HG03095 (cell line): ENCODE results near the gene LRRC41.
"Not testable (repeated sequence)": the region's sequence is repeated elsewhere in the genome, so short reads cannot be mapped to it uniquely, and the experiment has no call there.

Experiments used
- ATAC-seq: cut with Tn5 transposase; IDR thresholded peaks from one replicate; pipeline ENCODE4 v1.9.1; 2021; ENCODE audit warnings: moderate library complexity; ENCODE audit not compliant: unreplicated experiment

LRRC41 gene

GRCh38 chr1:46328182-46328581 lies 24.8 kb upstream of the LRRC41 start:
- ATAC-seq, result not testable (repeated sequence)

GRCh38 chr1:46325285-46326076 lies 22.1 kb upstream of the LRRC41 start:
- peak; percentile 48 for ATAC-seq

- not testable (repeated sequence) for ATAC-seq
These were observed 18.8 kb upstream of the LRRC41 start for GRCh38 chr1:46322191-46322590.

GRCh38 chr1:46319960-46320914 lies 16.8 kb upstream of the LRRC41 start:
- not testable (repeated sequence) for ATAC-seq

DNA sequence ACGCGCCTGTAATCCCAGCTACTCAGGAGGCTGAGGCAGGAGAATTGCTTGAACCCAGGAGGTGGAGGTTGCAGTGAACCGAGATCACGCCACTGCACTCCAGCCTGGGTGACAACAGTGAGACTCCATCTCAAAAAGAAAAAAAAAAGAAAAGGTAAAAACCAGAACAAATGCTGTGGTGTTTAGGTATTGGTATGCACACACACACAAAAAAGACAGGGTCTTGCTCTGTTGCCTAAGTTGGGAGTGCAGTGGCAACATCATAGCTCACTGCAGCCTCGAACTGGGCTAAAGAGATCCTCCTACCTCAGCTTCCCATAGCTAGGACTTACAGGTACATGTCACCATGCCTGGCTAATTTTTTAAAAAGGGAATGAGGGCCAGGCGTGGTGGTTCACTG lies 15.9 kb upstream of the LRRC41 start:
- ATAC-seq, result not testable (repeated sequence)

DNA sequence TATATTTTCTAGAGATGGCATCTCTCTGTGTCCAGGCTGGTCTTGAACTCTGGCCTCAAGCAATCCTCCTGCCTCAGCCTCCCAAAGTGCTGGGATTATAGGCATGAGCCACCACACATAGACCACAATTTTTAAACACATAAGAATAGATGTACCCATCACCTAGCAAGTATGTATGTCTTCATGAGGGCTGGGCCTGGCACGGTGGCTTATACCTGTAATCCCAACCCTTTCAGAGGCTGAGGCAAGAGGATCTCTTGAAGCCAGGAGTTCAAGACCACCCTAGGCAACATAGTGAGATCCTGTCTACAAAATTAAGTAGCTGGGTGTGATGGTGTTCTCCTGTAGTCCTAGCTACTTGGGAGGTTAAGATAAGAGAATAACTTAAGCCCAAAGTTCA lies 13.9 kb upstream of the LRRC41 start:
- no peak for ATAC-seq

- no peak for ATAC-seq
These were observed 12.4 kb upstream of the LRRC41 start for GRCh38 chr1:46315669-46316403.

- ATAC-seq, result no peak
These were observed 6.9 kb upstream of the LRRC41 start for GRCh38 chr1:46310321-46310720.

GRCh38 chr1:46309401-46310159 lies 6.2 kb upstream of the LRRC41 start:
- no peak for ATAC-seq

- no peak for ATAC-seq
These were observed 2.7 kb upstream of the LRRC41 start for GRCh38 chr1:46306159-46306530.

GRCh38 chr1:46303872-46304326 lies 483 bp upstream of the LRRC41 start:
- ATAC-seq, result no peak

DNA sequence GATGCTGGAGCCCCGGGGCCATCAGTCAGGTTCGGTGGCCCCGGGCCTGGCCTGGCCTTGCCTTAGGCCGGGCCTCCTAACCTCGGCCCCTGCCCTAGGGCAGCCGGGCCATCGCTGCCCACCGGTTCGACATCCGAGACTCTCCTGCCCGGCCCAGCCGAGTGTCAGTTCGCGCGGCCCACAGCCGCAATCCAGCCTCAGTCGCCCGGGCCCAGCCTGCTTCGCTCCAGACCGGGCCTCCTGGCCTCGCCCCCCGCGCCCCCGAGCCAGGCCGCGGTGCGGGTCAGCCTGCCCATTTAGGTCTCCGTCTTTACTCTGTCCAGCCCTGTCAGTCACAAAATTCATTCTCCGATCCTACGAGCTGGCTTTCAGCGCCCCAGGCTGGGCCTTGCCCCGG lies 777 bp downstream of the LRRC41 start:
- peak; percentile 6 for ATAC-seq

DNA sequence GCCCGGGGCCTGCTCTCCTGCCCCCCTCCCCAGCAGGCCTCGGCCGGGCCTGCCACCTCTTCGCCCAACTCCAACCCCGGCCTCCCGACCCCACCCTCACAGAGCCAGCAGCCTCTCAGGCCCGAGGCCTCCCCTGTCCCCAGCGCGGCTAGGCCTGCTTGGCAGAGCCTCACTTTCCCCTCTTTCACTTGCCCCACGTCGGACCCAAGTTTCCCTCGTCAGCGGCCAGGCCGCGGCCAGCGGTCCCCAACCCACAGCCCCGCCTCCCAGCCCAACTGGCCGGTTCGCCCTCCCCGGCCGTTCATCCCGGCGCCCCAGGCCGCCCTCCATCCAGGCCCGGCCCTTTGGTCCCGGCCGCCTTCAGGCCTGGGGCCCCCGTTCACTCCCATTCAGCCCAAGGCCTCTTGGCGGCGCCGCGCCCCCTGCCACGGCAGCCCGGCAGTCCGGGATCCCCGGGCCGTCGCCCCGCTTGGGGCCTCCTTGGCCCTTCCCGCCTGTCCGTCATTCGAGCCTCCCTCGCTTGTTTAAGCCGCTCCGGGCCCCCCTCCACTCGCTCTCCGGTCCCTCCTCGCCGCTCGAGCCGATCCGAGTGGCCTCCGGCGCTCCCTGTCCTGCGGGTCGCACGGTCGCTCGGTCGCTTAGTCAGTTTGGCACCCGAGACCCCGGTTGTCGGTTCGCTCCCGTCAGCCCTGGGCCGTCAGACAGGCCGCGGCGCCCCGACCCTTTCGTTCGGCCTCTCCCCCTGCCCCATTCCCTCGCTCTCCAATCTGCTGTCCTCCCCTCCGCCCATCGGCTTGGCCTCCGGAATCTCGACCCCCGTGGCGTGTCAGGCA lies 1.4 kb downstream of the LRRC41 start:
- peak; percentile 33 for ATAC-seq

DNA sequence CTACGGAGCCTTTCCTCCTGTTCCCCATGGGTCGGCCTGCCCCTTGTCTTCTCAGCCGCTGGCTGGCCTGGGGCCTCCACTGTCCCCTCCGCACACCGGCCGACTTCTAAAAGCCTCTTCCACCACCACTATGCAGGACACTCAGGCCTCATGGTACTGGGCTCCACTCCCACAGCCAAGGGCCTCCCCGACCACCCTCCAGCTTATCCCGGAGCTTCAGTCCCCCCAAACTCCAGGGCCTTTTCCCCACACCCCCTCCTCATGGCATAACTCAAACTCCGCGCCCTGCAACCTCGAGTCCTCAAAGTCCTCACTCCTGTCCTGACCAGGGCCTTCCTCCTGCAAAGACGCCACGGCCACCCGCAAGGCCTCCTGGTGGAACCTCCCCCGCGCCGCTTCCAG lies 2.0 kb downstream of the LRRC41 start:
- ATAC-seq, result no peak

GRCh38 chr1:46300673-46301405 lies 2.6 kb downstream of the LRRC41 start:
- no peak for ATAC-seq

DNA sequence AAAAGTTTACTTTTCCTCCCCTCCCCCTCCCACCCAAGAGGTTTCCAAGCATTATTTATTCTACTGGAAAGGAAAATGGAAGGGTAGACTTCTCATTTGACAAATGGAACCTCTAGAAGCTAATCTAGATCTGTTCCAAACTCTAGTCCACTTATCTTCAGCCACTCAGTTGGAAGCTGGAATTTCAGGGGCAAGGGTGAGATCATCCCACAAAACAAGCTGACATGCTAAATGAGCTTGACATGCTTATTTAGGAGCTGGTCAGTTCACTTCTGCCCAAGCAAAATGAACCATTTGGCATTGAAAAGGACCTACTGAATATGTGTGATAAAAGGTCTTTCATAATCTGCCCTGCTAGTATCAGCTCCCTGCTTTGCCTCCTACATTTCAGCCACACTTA lies 5.0 kb downstream of the LRRC41 start:
- ATAC-seq, result no peak

- ATAC-seq, result no peak
These were observed 8.1 kb downstream of the LRRC41 start for GRCh38 chr1:46295306-46295705.

- no peak for ATAC-seq
These were observed 13.4 kb downstream of the LRRC41 start for GRCh38 chr1:46289976-46290375.

DNA sequence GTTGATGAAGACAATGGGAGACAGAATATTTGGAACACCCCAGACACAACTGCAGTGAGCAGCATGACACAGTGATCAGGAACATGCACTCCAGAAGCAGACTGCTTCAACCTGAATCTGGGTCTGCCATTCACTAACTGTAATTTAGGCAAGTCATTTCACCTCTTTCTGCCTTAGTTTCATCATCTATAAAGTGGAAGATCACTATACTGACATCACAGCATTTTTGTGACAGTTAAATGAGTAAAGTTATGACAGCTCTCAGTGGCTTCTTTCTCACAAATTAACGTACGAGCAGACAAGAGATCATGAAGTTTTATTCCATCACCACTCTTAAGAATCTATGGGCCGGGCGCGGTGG lies 14.3 kb downstream of the LRRC41 start:
- no peak for ATAC-seq
